Measurements from ENCODE around the gene PROK2.

DNA sequence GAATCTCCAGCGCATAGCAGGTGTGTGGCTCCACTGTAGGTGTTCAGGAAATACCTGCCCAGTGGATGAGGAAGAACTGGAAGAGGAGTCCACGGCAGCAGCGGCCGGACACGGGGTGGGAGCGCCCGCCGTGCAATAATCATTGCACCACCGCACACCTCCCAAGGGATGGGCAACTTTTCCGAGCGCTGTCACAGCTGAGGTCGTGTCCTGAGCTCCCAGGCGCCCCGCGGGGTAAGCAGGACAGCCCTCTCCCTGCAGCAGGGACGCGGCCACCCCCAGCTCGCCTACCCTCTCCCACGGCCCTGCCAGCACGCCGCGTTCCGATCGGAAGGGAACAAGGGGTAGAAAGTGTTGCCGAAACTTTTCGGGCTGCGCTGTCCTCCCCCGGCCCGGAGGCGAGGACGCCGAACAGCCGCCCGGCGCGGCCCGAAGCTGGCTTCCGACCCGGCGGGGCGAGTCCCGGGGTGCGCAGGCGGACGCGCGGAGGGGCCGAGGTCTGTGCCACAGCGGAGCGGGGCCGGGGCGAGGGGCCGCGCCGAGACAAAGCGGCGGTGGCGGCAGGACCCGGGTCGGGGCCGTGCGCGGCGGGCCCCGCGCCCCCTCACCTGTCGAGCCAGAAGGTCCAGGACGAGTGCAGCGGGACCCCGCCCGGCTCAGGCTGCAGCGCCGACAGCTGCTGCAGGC lies 60.2 kb downstream of the PROK2 start:
- TF ChIP-seq, protein P1, sequence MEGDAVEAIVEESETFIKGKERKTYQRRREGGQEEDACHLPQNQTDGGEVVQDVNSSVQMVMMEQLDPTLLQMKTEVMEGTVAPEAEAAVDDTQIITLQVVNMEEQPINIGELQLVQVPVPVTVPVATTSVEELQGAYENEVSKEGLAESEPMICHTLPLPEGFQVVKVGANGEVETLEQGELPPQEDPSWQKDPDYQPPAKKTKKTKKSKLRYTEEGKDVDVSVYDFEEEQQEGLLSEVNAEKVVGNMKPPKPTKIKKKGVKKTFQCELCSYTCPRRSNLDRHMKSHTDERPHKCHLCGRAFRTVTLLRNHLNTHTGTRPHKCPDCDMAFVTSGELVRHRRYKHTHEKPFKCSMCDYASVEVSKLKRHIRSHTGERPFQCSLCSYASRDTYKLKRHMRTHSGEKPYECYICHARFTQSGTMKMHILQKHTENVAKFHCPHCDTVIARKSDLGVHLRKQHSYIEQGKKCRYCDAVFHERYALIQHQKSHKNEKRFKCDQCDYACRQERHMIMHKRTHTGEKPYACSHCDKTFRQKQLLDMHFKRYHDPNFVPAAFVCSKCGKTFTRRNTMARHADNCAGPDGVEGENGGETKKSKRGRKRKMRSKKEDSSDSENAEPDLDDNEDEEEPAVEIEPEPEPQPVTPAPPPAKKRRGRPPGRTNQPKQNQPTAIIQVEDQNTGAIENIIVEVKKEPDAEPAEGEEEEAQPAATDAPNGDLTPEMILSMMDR (IDR thresholded peaks at IDR 0.05; ENCODE audit: low read depth, low read length): no peak
- TF ChIP-seq EZH2phosphoT487 (IDR thresholded peaks at IDR 0.05; ENCODE audit: low read depth): 0 out of 2 replicates have a peak, but pooled peaks have one; percentile 17

All from OCI-LY3 (cell line).